K562 (cell line): ENCODE data around the gene FCER2. TPM values are rescaled to one million over a fixed set of nuclear protein-coding genes. Genes with fewer than 3 reads are reported as not detected.

Source experiments
- CBFA2T2 ChIP-seq: fragments of 450-650 bp; conservative IDR thresholded peaks from 2 replicates; pipeline ENCODE4 v1.6.1; 2017; ENCODE audit warnings: mild to moderate bottlenecking
- CBX8 ChIP-seq: fragments of 200-600 bp; sonication (generic); IDR thresholded peaks from 2 replicates; pipeline ENCODE4 v1.6.1; 2012; ENCODE audit warnings: borderline replicate concordance, mixed run types, low read depth, mild to moderate bottlenecking, moderate library complexity, mixed read lengths, low read length, control low read depth, inconsistent platforms; ENCODE audit not compliant: poor library complexity, severe bottlenecking; ENCODE audit errors: extremely low read depth
- CREM ChIP-seq: IDR thresholded peaks from 2 replicates; pipeline ENCODE4 v1.6.1; 2014; ENCODE audit warnings: antibody characterized with exemption, low read depth
- GMEB1 ChIP-seq: fragments of 250-450 bp; sonication (Bioruptor Pico); IDR thresholded peaks from 2 replicates; pipeline ENCODE4 v1.4.0; 2020; ENCODE audit warnings: mild to moderate bottlenecking
- HMG20B ChIP-seq: fragments of 250-450 bp; sonication (Bioruptor Pico); IDR thresholded peaks from 2 replicates; pipeline ENCODE4 v1.5.0; 2021; ENCODE audit warnings: mild to moderate bottlenecking
- ID3 ChIP-seq, 2 experiments: fragments of 250-450 bp in 1 of 2; fragments of 450-650 bp in 1 of 2; sonication (Bioruptor Pico) in 1 of 2; IDR thresholded peaks; 2 replicates each; pipeline versions ENCODE4 v1.6.1 to v1.8.0; 2016 to 2021; ENCODE audit warnings: mild to moderate bottlenecking in 2 of 2, moderate library complexity in 2 of 2, missing compliant biosample characterization in 1 of 2, missing genetic modification characterization in 1 of 2
- KDM2B ChIP-seq: fragments of 250-450 bp; sonication (Bioruptor Pico); IDR thresholded peaks from 2 replicates; pipeline ENCODE4 v1.8.0; 2021; ENCODE audit warnings: mild to moderate bottlenecking, moderate library complexity
- PTTG1 ChIP-seq: fragments of 450-650 bp; IDR thresholded peaks from 2 replicates; pipeline ENCODE4 v1.6.1; 2016; ENCODE audit warnings: low read depth, mild to moderate bottlenecking, missing genetic modification characterization, missing compliant biosample characterization
- RERE ChIP-seq: sonication (generic); formaldehyde crosslinking; IDR thresholded peaks from 2 replicates; pipeline ENCODE4 v1.8.0; 2023; ENCODE audit warnings: missing genetic modification reagents, mild to moderate bottlenecking, borderline replicate concordance
- SMARCE1 ChIP-seq: fragments of 450-650 bp; IDR thresholded peaks from 2 replicates; pipeline ENCODE4 v1.7.1; 2016; ENCODE audit warnings: mild to moderate bottlenecking
- SNAPC5 ChIP-seq: fragments of 250-450 bp; sonication (Bioruptor Pico); IDR thresholded peaks from 2 replicates; pipeline ENCODE4 v1.8.0; 2021; ENCODE audit warnings: moderate library complexity, mild to moderate bottlenecking, inconsistent platforms
- USF2 ChIP-seq: sonication (generic); formaldehyde crosslinking; IDR thresholded peaks from 2 replicates; pipeline ENCODE4 v1.5.0; 2020; ENCODE audit warnings: missing genetic modification reagents
- ZFP1 ChIP-seq: fragments of 450-650 bp; formaldehyde crosslinking; IDR thresholded peaks from 2 replicates; pipeline ENCODE4 v1.4.0; 2020; ENCODE audit warnings: mild to moderate bottlenecking, mixed read lengths
- ZNF740 ChIP-seq, 3 experiments: fragments of 200-800 bp in 1 of 3; sonication (Bioruptor generic) in 1 of 3; sonication (generic) in 1 of 3; formaldehyde crosslinking in 1 of 3; IDR thresholded peaks; 2 replicates each; pipeline versions ENCODE4 v1.6.1 to v1.8.0; 2016 to 2022; ENCODE audit warnings: mild to moderate bottlenecking in 2 of 3, missing compliant biosample characterization in 2 of 3, missing genetic modification characterization in 2 of 3, missing genetic modification reagents in 1 of 3
- polyA plus RNA-seq, 8 experiments: library from polyadenylated mRNA; depleted of rRNA in 4 of 8; stranded (reverse) in 5 of 8; unstranded in 3 of 8; fragments of >200 nt; fragmentation: Nextera tagmentation in 2 of 8; fragmentation: Illumina TruSeq in 1 of 8; extraction: Ambion mirVana in 2 of 8; extraction: Trizol in 1 of 8; gene quantifications; 2 replicates each; pipeline versions ENCODE4 v1.2.1 to v1.2.3, GENCODE V29; 2011 to 2014; ENCODE audit warnings: inconsistent platforms in 1 of 8, missing spikeins in 1 of 8
- total RNA-seq, 7 experiments: library from RNA; depleted of rRNA in 6 of 7; stranded (reverse); fragments of >200 nt in 6 of 7; fragmentation: Illumina TruSeq in 2 of 7; extraction: Trizol in 2 of 7; gene quantifications; 2 replicates each; pipeline versions ENCODE4 v1.2.1 to v1.2.3, GENCODE V29; 2011 to 2021; ENCODE audit warnings: low replicate concordance in 1 of 7

The FCER2 gene
- total and polyA plus RNA-seq, 9 of the 15 experiments (the other 6 are each of a cell fraction or from before 2014, with no cell fraction given): 0.11 TPM; not detected in 8

GRCh38 chr19:7678971-7679751, 22.8 kb downstream of the FCER2 start (continued):
- TF ChIP-seq CBX8 (no peak), GMEB1 (CRISPR knock-in tag) (no peak), ID3 (CRISPR knock-in tag; IDR thresholded peaks at IDR 0.05) (no peak), ID3 (tag; IDR thresholded peaks at IDR 0.05) (no peak), CREM (0 out of 2 replicates have a peak, but pooled peaks have one; percentile 6), USF2 (CRISPR knock-in tag) (peak; percentile 48; the same call in 1 of the 2 replicates), PTTG1 (no peak), SMARCE1 (no peak), ZNF740 (CRISPR knock-in tag; IDR thresholded peaks at IDR 0.05) (peak; percentile 74), ZNF740 (tag; IDR thresholded peaks at IDR 0.05) (no peak), CBFA2T2 (0 out of 2 replicates have a peak, but pooled peaks have one; percentile 13), SNAPC5 (CRISPR knock-in tag) (no peak), ZFP1 (CRISPR knock-in tag) (no peak), RERE (CRISPR knock-in tag) (no peak), HMG20B (CRISPR knock-in tag) (no peak), KDM2B (no peak)
